NB4 (cell line): ENCODE results near the gene VEZF1.

Experiments
- MYC ChIP-seq: IDR thresholded peaks from 2 replicates; pipeline ENCODE4 v1.6.1; 2011; ENCODE audit warnings: low read depth, low read length
- POLR2A ChIP-seq: IDR thresholded peaks from 2 replicates; pipeline ENCODE4 v1.6.1; 2011; ENCODE audit warnings: mild to moderate bottlenecking; ENCODE audit not compliant: insufficient read length; ENCODE audit errors: extremely low read depth
- TF ChIP-seq, protein P1 (sequence below): IDR thresholded peaks from one replicate; pipeline ENCODE4 v1.5.1; 2012; ENCODE audit warnings: low read depth, low read length
- TF ChIP-seq, protein P2 (sequence below): IDR thresholded peaks from 2 replicates; pipeline ENCODE4 v1.6.1; 2011; ENCODE audit warnings: low read depth, low read length

DNA sequence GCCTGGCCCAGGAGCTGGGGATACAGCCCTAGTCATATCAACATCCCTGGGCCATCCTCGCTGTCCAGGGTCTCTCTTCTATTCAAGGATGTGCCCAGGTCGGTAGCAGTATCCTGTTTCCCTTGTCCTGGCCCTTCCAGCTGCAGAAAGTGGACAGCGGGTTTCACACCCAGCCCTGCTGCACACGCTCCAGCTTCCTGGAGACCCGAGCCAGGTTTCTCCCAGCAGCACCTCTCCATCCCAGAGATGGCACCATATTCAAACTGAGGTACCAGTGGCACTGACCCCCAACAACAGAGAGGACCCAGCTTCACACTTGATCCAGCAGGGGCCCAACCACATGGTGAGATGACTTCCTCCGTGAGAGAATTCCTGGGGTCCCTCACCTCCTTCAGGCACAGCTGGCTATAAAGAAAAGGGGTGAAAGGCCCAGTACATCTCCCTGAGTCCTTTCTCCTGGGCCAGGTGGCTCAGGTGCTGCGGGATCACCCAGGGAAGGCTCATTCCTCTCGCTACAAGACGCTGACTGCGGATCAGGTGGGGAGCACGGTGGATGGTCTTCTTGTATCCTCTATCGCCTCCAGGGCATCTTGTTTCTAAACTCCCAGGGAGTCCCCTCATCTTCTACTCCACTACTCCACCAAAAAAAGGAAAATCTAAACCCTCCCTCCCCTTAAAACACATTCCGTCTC is 34.2 kb downstream of the VEZF1 start:
- TF ChIP-seq, protein P1, sequence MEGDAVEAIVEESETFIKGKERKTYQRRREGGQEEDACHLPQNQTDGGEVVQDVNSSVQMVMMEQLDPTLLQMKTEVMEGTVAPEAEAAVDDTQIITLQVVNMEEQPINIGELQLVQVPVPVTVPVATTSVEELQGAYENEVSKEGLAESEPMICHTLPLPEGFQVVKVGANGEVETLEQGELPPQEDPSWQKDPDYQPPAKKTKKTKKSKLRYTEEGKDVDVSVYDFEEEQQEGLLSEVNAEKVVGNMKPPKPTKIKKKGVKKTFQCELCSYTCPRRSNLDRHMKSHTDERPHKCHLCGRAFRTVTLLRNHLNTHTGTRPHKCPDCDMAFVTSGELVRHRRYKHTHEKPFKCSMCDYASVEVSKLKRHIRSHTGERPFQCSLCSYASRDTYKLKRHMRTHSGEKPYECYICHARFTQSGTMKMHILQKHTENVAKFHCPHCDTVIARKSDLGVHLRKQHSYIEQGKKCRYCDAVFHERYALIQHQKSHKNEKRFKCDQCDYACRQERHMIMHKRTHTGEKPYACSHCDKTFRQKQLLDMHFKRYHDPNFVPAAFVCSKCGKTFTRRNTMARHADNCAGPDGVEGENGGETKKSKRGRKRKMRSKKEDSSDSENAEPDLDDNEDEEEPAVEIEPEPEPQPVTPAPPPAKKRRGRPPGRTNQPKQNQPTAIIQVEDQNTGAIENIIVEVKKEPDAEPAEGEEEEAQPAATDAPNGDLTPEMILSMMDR = no peak
- no peak for TF ChIP-seq POLR2A
- TF ChIP-seq, protein P2, sequence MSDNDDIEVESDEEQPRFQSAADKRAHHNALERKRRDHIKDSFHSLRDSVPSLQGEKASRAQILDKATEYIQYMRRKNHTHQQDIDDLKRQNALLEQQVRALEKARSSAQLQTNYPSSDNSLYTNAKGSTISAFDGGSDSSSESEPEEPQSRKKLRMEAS = no peak
- TF ChIP-seq MYC = no peak
